GM12878 (cell line): ENCODE measurements around the gene THRAP3. TPM values are rescaled to one million over a fixed set of nuclear protein-coding genes. Genes with fewer than 3 reads are reported as not detected.

Experiments used
- ATAC-seq: fragments of 200-7000 bp; cut with Tn5 transposase; 3 replicates; pipeline ENCODE4 v1.9.1; 2020; ENCODE audit warnings: mild to moderate bottlenecking, moderate library complexity
- BruUV-seq: library from RNA; stranded (reverse); fragments of 400-500 nt; replicated peaks from 2 replicates; lab custom pipeline; 2021; lab: Mats Ljungman, UMichigan
- CTCF ChIA-PET: fragments of 300-600 bp; sonication (Branson Sonifier 250); formaldehyde crosslinking; extraction: SDS; loops from one replicate; lab custom pipeline; 2021; ENCODE audit warnings: inconsistent platforms; lab: Yijun Ruan, JAX
- POLR2A ChIA-PET: fragments of 350-600 bp; formaldehyde crosslinking; extraction: SDS; loops from one replicate; lab custom pipeline; 2021; ENCODE audit warnings: inconsistent platforms; lab: Charles Lee
- RAD21 ChIA-PET: fragments of 300-600 bp; sonication (Branson Sonifier 250); formaldehyde crosslinking; loops from one replicate; lab custom pipeline; 2023; ENCODE audit warnings: antibody characterized with exemption; ENCODE audit not compliant: unreplicated experiment; lab: Charles Lee
- SMC1A ChIA-PET: fragments of 300-600 bp; sonication (Branson Sonifier 250); formaldehyde crosslinking; loops from one replicate; lab custom pipeline; 2023; ENCODE audit not compliant: unreplicated experiment, uncharacterized antibody; lab: Charles Lee
- DNase-seq: peaks from one replicate; pipeline ENCODE4 v3.0.0-alpha.2; 2011; ENCODE audit warnings: low read depth, low spot score
- FAIRE-seq: peaks from 3 replicates; lab custom pipeline; 2011; peaks lifted over from hg19 to GRCh38; lab: Jason Lieb, UNC
- H2AFZ ChIP-seq: 2 replicates; pipeline ENCODE4 v1.6.0; 2011; ENCODE audit warnings: low read depth, low read length, control low read depth; ENCODE audit not compliant: control insufficient read depth
- H3K27ac ChIP-seq: 2 replicates; pipeline ENCODE4 v1.5.1; 2011; ENCODE audit warnings: control low read depth; ENCODE audit not compliant: control insufficient read depth, insufficient read depth
- H3K27me3 ChIP-seq, 2 experiments: replicated peaks in 1 of 2; 2 replicates each; pipeline versions ENCODE4 v1.6.0 to v1.6.1; 2011; ENCODE audit warnings: low read length in 1 of 2; ENCODE audit not compliant: control insufficient read depth in 2 of 2, insufficient read depth in 2 of 2
- H3K36me3 ChIP-seq, 2 experiments: 2 replicates each; pipeline ENCODE4 v1.5.1; 2011; ENCODE audit warnings: low read length in 1 of 2; ENCODE audit not compliant: control insufficient read depth in 2 of 2, insufficient read depth in 2 of 2
- H3K4me1 ChIP-seq: 2 replicates; pipeline ENCODE4 v1.6.1; 2011; ENCODE audit warnings: mild to moderate bottlenecking, low read length, moderate library complexity, mixed read lengths; ENCODE audit not compliant: control insufficient read depth, insufficient read depth
- H3K4me2 ChIP-seq: 2 replicates; pipeline ENCODE4 v1.6.0; 2011; ENCODE audit warnings: control low read depth; ENCODE audit not compliant: control insufficient read depth, insufficient read depth
- H3K4me3 ChIP-seq: fragments of 200-600 bp; sonication (generic); 2 replicates; pipeline ENCODE4 v1.5.1; 2016
- H3K79me2 ChIP-seq: 2 replicates; pipeline ENCODE4 v1.6.0; 2011; ENCODE audit warnings: low read length; ENCODE audit not compliant: control insufficient read depth, insufficient read depth
- H3K9ac ChIP-seq: 2 replicates; pipeline ENCODE4 v1.8.0; 2011; ENCODE audit warnings: low read length, control low read depth, mixed read lengths; ENCODE audit not compliant: control insufficient read depth, insufficient read depth
- H3K9me3 ChIP-seq: replicated peaks from 3 replicates; pipeline ENCODE4 v1.5.1; 2011; ENCODE audit warnings: mild to moderate bottlenecking, low read length; ENCODE audit not compliant: control insufficient read depth, insufficient read depth
- H4K20me1 ChIP-seq: 2 replicates; pipeline ENCODE4 v1.6.0; 2011; ENCODE audit not compliant: control insufficient read depth, insufficient read depth
- BACH1 ChIP-seq: fragments of 450-650 bp; IDR thresholded peaks from 2 replicates; pipeline ENCODE4 v1.6.1; 2017; ENCODE audit warnings: mild to moderate bottlenecking, borderline replicate concordance
- BCL11A ChIP-seq: IDR thresholded peaks from 2 replicates; pipeline ENCODE4 v1.6.1; 2011; ENCODE audit warnings: low read depth, low read length
- FOXK2 ChIP-seq: fragments of 450-650 bp; IDR thresholded peaks from 2 replicates; pipeline ENCODE4 v1.6.1; 2017; ENCODE audit warnings: mild to moderate bottlenecking, moderate library complexity
- HCFC1 ChIP-seq: fragments of 150-350 bp; IDR thresholded peaks from 2 replicates; pipeline ENCODE4 v1.6.1; 2014; ENCODE audit warnings: low read length
- HDAC2 ChIP-seq: fragments of 200-600 bp; sonication (generic); IDR thresholded peaks from 2 replicates; pipeline ENCODE4 v1.6.1; 2017
- IRF3 ChIP-seq: fragments of 450-650 bp; IDR thresholded peaks from 2 replicates; pipeline ENCODE4 v1.6.1; 2014; ENCODE audit warnings: mild to moderate bottlenecking
- MXI1 ChIP-seq: fragments of 150-350 bp; IDR thresholded peaks from 2 replicates; pipeline ENCODE4 v1.6.1; 2011; ENCODE audit warnings: low read depth, mild to moderate bottlenecking, inconsistent platforms, low read length, improper control_type of control experiment
- PBX3 ChIP-seq: IDR thresholded peaks from 2 replicates; pipeline ENCODE4 v1.6.1; 2011; ENCODE audit warnings: mild to moderate bottlenecking, low read depth, low read length, moderate library complexity; ENCODE audit not compliant: insufficient replicate concordance
- RAD51 ChIP-seq: fragments of 450-650 bp; IDR thresholded peaks from 2 replicates; pipeline ENCODE4 v1.6.1; 2016; ENCODE audit warnings: moderate library complexity, mild to moderate bottlenecking, inconsistent platforms
- RB1 ChIP-seq: fragments of 450-650 bp; formaldehyde crosslinking; IDR thresholded peaks from 2 replicates; pipeline ENCODE4 v1.6.1; 2017; ENCODE audit warnings: mild to moderate bottlenecking, borderline replicate concordance
- RBBP5 ChIP-seq: fragments of 200-600 bp; sonication (generic); conservative IDR thresholded peaks from 2 replicates; pipeline ENCODE4 v1.6.1; 2016
- RELA ChIP-seq: fragments of 450-650 bp; IDR thresholded peaks from 2 replicates; pipeline ENCODE4 v1.8.0; 2014; ENCODE audit warnings: borderline replicate concordance; ENCODE audit not compliant: partially characterized antibody
- RELB ChIP-seq: fragments of 450-650 bp; IDR thresholded peaks from 2 replicates; pipeline ENCODE4 v1.6.1; 2017; ENCODE audit warnings: low read depth, mild to moderate bottlenecking, moderate library complexity
- TAF1 ChIP-seq: IDR thresholded peaks from 2 replicates; pipeline ENCODE4 v1.6.1; 2011; ENCODE audit warnings: mild to moderate bottlenecking, low read depth, low read length, borderline replicate concordance
- YBX1 ChIP-seq: fragments of 450-650 bp; IDR thresholded peaks from 2 replicates; pipeline ENCODE4 v1.6.1; 2016; ENCODE audit warnings: antibody characterized with exemption
- ZNF622 ChIP-seq: fragments of 450-650 bp; IDR thresholded peaks from 2 replicates; pipeline ENCODE4 v1.6.1; 2017; ENCODE audit warnings: mild to moderate bottlenecking, inconsistent platforms
- WGBS: methylation state at CpG from one replicate; pipeline ENCODE4 v1.1.6; 2016; ENCODE audit warnings: low lambda C conversion rate; ENCODE audit not compliant: insufficient replicate concordance, insufficient coverage; ENCODE audit errors: missing lambda C conversion rate; 5-methylcytosine and 5-hydroxymethylcytosine counted together
- in situ Hi-C: fragments of 300-500 bp; cut with MboI; formaldehyde crosslinking; loops from 9 replicates; pipeline ENCODE4 v1.14.3; 2018; ENCODE audit warnings: mixed read lengths
- intact Hi-C: fragments of 100-400 bp; cut with micrococcal nuclease; formaldehyde crosslinking; loops from one replicate; pipeline ENCODE4 v1.14.2; 2022; ENCODE audit not compliant: unreplicated experiment
- polyA plus RNA-seq, 11 experiments: library from polyadenylated mRNA; depleted of rRNA in 4 of 11; unstranded in 6 of 11; stranded (reverse) in 5 of 11; fragments of >200 nt; fragmentation: Nextera tagmentation in 4 of 11; fragmentation: Illumina TruSeq in 1 of 11; extraction: Ambion mirVana in 4 of 11; extraction: Trizol in 1 of 11; gene quantifications; 1 replicate in 1 of 11; 2 replicates in 10 of 11; pipeline versions ENCODE4 v1.2.1 to v1.2.3, GENCODE V29; 2011 to 2016; ENCODE audit warnings: inconsistent platforms in 2 of 11, missing spikeins in 2 of 11, low read depth in 1 of 11
- total RNA-seq, 4 experiments: library from RNA; depleted of rRNA in 3 of 4; stranded (reverse); fragments of >200 nt in 3 of 4; fragmentation: Illumina TruSeq in 1 of 4; extraction: Trizol in 1 of 4; gene quantifications; 2 replicates each; pipeline versions ENCODE4 v1.2.1 to v1.2.3, GENCODE V29; 2013 to 2021
- TF ChIP-seq, protein P1 (sequence below): IDR thresholded peaks from 2 replicates; pipeline ENCODE4 v1.6.1; 2011; ENCODE audit warnings: borderline replicate concordance, low read depth, mild to moderate bottlenecking, moderate library complexity, low read length; ENCODE audit not compliant: insufficient read depth, poor library complexity, severe bottlenecking

The THRAP3 gene
- total and polyA plus RNA-seq, 10 of the 15 experiments (the other 5 are each of a cell fraction or from before 2014, with no cell fraction given) = 76.3 to 173 (median 136) TPM

DNA sequence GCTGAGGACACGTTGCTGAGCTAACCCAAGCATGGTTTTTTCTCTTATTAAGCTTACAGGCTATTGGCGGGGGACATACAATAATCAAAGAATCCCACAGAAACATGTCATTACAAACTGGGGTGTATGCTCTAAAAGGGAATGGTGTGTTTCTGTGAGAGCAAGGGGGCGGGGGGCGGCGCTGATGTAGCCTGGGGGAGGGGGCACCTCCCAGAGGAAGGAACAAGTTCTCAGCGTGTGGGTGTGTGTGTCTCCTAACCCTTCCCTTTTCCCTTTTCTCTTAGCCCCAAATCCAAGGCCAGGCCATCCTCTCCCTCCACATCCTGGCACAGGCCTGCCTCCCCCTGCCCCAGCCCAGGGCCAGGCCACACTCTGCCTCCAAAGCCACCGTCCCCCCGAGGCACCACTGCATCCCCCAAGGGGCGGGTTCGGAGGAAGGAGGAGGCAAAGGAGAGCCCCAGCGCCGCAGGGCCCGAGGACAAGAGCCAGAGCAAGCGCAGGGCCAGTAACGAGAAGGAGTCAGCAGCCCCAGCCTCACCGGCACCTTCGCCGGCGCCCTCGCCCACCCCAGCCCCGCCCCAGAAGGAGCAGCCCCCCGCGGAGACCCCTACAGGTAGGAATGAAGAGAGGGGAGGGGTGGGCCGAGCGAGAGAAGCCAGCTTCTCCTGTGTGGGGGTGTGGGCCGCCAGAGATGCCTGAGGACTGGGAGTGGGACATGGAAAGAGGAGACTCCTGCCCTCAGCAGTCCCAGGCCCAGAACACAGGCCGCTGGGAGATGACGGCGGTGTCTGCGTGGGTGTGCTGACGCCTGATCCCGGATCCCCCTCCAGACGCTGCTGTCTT, 46.4 kb upstream of the THRAP3 start:
- no peak overlapping the region for H3K27ac ChIP-seq
- BruUV-seq = no TSS peak
- no peak overlapping the region for H3K4me3 ChIP-seq
- 97% methylated on average over 31 of the region's 33 CpGs for WGBS
- no peak overlapping the region for H3K4me2 ChIP-seq
- H3K27me3 ChIP-seq = no peaks in the 10 kb centered on the region
- peaks cover 15 to 48% of the 10 kb centered on the region in 2 experiments for H3K36me3 ChIP-seq
- DNase-seq = no peak
- ChIA-PET RAD21 (no interaction called here), POLR2A (no interaction called here), CTCF (no interaction called here), SMC1A (no interaction called here)
- no peak for ATAC-seq
- H4K20me1 ChIP-seq = no peaks in the 10 kb centered on the region
- intact Hi-C loops (no loop called here), in situ Hi-C loops (no loop called here)
- H3K9me3 ChIP-seq = no peaks in the 10 kb centered on the region
- H3K4me1 ChIP-seq = no peaks in the 10 kb centered on the region
- no peak for FAIRE-seq
- no peak overlapping the region for H2AFZ ChIP-seq
- no peaks in the 10 kb centered on the region for H3K79me2 ChIP-seq
- no peak overlapping the region for H3K9ac ChIP-seq
- TF ChIP-seq RELB = no peak
- TF ChIP-seq, protein P1, sequence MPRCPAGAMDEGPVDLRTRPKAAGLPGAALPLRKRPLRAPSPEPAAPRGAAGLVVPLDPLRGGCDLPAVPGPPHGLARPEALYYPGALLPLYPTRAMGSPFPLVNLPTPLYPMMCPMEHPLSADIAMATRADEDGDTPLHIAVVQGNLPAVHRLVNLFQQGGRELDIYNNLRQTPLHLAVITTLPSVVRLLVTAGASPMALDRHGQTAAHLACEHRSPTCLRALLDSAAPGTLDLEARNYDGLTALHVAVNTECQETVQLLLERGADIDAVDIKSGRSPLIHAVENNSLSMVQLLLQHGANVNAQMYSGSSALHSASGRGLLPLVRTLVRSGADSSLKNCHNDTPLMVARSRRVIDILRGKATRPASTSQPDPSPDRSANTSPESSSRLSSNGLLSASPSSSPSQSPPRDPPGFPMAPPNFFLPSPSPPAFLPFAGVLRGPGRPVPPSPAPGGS = no peak
- no peak for TF ChIP-seq HCFC1
- TF ChIP-seq ZNF622 = no peak
- no peak for TF ChIP-seq RAD51
- TF ChIP-seq RB1 = no peak
- TF ChIP-seq RBBP5 = no peak
- no peak for TF ChIP-seq MXI1
- TF ChIP-seq BACH1 = no peak
- no peak for TF ChIP-seq FOXK2
- TF ChIP-seq IRF3 = no peak
- no peak for TF ChIP-seq TAF1
- no peak for TF ChIP-seq RELA
- no peak for TF ChIP-seq BCL11A
- TF ChIP-seq HDAC2 = no peak
- TF ChIP-seq PBX3 = no peak
- TF ChIP-seq YBX1 = no peak
